ENCODE results near the gene TSEN54.
A peak's percentile ranks its signal among the peaks of the same experiment; 100 is the strongest.

TSEN54 gene

GRCh38 chr17:75506888-75507287 lies 9.4 kb upstream of the TSEN54 start:
- no peak for TF ChIP-seq EGR1 (IDR thresholded peaks at IDR 0.05)
- TF ChIP-seq CREB1 (IDR thresholded peaks at IDR 0.05; ENCODE audit: low read depth), result no peak
- no peak for TF ChIP-seq NFIC (IDR thresholded peaks at IDR 0.05)
- no peak for TF ChIP-seq TEAD4 (IDR thresholded peaks at IDR 0.05)
- TF ChIP-seq TAF1 (IDR thresholded peaks at IDR 0.05; ENCODE audit: low read depth), result no peak
- no peak for TF ChIP-seq FOXM1 (IDR thresholded peaks at IDR 0.05; ENCODE audit: borderline replicate concordance, low read depth)
- TF ChIP-seq CEBPB (IDR thresholded peaks at IDR 0.05), result no peak
- no peak; the same call in 1 of the 2 replicates for TF ChIP-seq ZBTB7A (IDR thresholded peaks at IDR 0.05; ENCODE audit: low read depth)
- no peak for TF ChIP-seq RAD21 (IDR thresholded peaks at IDR 0.05; ENCODE audit: low read depth)
- no peak for TF ChIP-seq EP300 (IDR thresholded peaks at IDR 0.05; ENCODE audit: borderline replicate concordance)
- no peak for TF ChIP-seq REST (IDR thresholded peaks at IDR 0.05; ENCODE audit: low read depth)
- no peak for TF ChIP-seq YY1 (IDR thresholded peaks at IDR 0.05; ENCODE audit: low read depth)
- no peak for TF ChIP-seq TCF12 (IDR thresholded peaks at IDR 0.05; ENCODE audit: low read depth)
- TF ChIP-seq USF1 (IDR thresholded peaks at IDR 0.05), result no peak
- TF ChIP-seq, protein P1, sequence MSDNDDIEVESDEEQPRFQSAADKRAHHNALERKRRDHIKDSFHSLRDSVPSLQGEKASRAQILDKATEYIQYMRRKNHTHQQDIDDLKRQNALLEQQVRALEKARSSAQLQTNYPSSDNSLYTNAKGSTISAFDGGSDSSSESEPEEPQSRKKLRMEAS (IDR thresholded peaks at IDR 0.05), result no peak

DNA sequence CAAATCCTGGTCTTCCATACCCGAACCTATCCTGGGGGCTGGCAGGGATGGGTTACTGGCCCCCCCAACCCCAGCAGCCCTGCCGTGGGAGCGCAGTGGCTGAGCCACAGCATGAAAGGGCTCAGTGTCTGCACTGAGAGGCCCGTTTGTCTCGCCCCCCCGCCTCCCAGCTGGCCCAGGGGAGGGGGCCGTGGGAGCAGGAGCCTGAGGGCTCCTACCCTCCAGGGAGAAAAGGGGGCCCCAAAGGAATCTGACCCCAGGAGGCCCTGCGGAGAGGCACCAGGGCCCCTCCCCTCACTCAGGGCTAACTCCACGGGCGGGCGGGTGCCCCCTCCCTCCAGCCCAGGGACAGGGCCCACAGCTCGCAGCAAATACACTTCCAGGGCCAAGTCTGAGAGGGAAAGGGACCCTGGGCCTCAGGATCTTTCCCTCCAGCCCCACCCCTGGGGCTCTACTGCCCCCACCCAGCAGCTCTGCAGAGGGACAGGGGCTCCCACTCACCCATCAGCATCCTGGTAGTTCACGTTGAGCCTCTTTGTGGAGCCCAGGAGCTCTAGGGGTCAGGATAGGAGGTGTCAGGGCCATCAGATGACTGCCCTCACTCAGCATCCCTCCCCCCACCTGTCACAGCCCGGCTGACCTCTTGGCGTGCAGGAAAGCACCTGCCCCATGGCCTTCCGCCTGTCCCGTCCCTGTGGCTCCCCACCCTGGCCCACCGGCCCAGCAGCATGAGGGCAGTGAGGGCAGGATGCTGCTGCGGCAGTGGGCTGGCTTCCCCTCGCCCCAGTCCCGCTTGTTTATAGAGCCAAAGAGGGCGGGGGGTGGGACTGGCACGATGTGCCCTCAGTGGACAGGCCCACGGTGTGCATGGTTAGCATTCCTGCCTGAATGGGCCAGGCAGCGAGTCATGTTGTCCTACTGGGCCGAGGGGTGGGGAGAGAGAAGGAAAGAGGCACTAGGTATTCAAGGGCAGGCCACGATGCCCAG lies 8.3 kb upstream of the TSEN54 start:
- peak; percentile 55; the same call in 1 of the 2 replicates for TF ChIP-seq TEAD4 (IDR thresholded peaks at IDR 0.05)
- no peak for TF ChIP-seq TAF1 (IDR thresholded peaks at IDR 0.05; ENCODE audit: low read depth)

DNA sequence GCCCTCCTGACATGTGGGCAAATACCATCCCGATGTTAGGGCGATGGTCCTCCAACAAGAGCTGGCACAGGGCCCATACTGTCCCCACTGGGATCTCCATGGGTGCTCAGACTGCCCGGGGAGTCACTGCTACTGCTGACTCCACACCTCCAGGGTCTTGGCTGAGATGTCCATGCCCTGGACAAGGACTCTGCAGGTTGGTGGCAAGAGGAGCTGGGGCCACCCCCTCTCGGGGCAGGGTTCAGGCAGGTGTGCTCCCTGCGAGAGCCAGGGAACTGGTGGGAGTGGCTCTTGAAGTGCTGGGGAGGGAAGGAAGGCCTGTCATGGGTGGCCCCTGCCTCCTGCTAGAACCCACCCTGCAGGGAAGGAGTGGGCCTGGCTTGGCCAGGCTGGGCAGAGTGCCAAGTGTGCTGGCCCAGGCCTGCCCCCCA lies 7.4 kb upstream of the TSEN54 start:
- TF ChIP-seq CEBPB (IDR thresholded peaks at IDR 0.05) (no peak), CREB1 (IDR thresholded peaks at IDR 0.05; ENCODE audit: low read depth) (no peak), EP300 (IDR thresholded peaks at IDR 0.05; ENCODE audit: borderline replicate concordance) (no peak), FOXM1 (IDR thresholded peaks at IDR 0.05; ENCODE audit: borderline replicate concordance, low read depth) (no peak), YY1 (IDR thresholded peaks at IDR 0.05; ENCODE audit: low read depth) (no peak)

- TF ChIP-seq ZBTB7A (IDR thresholded peaks at IDR 0.05; ENCODE audit: low read depth) (no peak), YY1 (IDR thresholded peaks at IDR 0.05; ENCODE audit: low read depth) (no peak)
These were observed 6.6 kb upstream of the TSEN54 start for GRCh38 chr17:75509528-75510258.

- TF ChIP-seq REST (IDR thresholded peaks at IDR 0.05; ENCODE audit: low read depth), result no peak
- no peak for TF ChIP-seq EP300 (IDR thresholded peaks at IDR 0.05; ENCODE audit: borderline replicate concordance)
- no peak for TF ChIP-seq YY1 (IDR thresholded peaks at IDR 0.05; ENCODE audit: low read depth)
These were observed 5.1 kb upstream of the TSEN54 start for GRCh38 chr17:75511270-75511609.

DNA sequence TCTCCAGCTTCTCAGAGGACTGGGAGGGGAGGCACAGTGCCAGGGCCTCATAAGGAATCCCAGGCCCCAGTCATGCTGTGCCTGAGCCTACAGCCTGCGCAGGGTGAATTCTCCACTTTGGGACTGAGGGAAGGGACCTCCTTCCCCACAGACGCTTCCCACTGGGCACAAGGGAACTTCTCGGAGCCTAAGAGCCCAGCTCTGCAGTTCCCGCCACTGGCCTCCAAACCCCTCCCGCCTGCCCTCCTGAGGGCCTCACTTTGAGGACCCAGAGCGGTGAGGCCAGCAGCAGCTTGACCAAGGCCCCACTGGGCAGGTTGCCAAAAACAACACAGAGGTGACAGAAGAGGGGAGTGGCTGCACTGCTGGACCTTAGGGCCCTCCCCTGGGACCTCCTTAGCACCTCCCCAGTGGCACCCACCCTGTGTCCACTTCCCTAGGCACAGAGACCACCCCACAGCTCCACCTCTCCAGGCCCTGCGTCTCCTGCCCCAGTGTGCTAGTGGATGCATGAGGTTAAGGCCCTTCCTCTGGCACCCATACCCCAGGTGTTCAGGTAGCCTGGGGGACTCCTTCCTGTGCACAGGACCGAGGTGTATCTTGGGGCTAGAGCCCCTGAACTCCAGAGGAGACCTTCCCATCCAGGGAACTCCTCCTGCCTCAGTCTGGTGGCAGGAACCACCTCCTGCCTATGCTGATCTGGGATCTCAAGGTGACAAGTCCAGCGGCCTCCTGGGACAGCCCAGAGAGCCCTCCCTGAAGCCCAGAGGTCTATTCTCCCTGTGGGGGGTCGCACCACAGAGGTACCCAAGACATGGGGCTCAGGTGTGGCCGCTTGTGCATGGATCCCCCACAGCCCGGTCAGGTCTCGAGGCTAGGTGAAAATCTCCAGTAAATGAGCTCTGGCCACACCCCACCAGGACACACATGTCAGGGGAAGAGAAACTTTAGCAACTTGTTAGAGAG lies 4.4 kb upstream of the TSEN54 start:
- TF ChIP-seq FOXM1 (IDR thresholded peaks at IDR 0.05; ENCODE audit: borderline replicate concordance, low read depth) (no peak), RAD21 (IDR thresholded peaks at IDR 0.05; ENCODE audit: low read depth) (no peak), YY1 (IDR thresholded peaks at IDR 0.05; ENCODE audit: low read depth) (no peak), USF1 (IDR thresholded peaks at IDR 0.05) (no peak), CEBPB (IDR thresholded peaks at IDR 0.05) (no peak), NFIC (IDR thresholded peaks at IDR 0.05) (peak; percentile 93), TEAD4 (IDR thresholded peaks at IDR 0.05) (no peak)

Measured in Ishikawa (cell line).